Caco-2 (cell line): ENCODE measurements around the gene PDYN. TPM values are rescaled to one million over a fixed set of nuclear protein-coding genes. Genes with fewer than 3 reads are reported as not detected.
"Not testable (repeated sequence)": the region's sequence is repeated elsewhere in the genome, so short reads cannot be mapped to it uniquely, and the experiment has no call there.

Source experiments
- BruUV-seq: library from RNA; stranded (reverse); fragments of 400-500 nt; replicated peaks from 2 replicates; lab custom pipeline; 2021; lab: Mats Ljungman, UMichigan
- CTCF ChIA-PET: fragments of 300-600 bp; sonication (Branson Sonifier 250); formaldehyde crosslinking; loops from one replicate; lab custom pipeline; 2022; ENCODE audit warnings: antibody characterized with exemption; lab: Charles Lee
- POLR2A ChIA-PET: fragments of 300-600 bp; sonication (Branson Sonifier 250); formaldehyde crosslinking; loops from one replicate; lab custom pipeline; 2022; ENCODE audit warnings: antibody characterized with exemption; lab: Charles Lee
- DNase-seq, 2 experiments: peaks; one replicate each; pipeline versions ENCODE4 v3.0.0 to v3.0.0-alpha.2; 2020 to 2022
- H3K27me3 ChIP-seq: replicated peaks from 2 replicates; pipeline ENCODE4 v1.6.0; 2011; ENCODE audit warnings: low read length; ENCODE audit not compliant: control insufficient read depth, insufficient read depth
- H3K36me3 ChIP-seq: 2 replicates; pipeline ENCODE4 v1.5.1; 2011; ENCODE audit warnings: low read length; ENCODE audit not compliant: control insufficient read depth, insufficient read depth
- H3K4me1 ChIP-seq: fragments of 250-450 bp; sonication (Bioruptor Pico); 2 replicates; pipeline ENCODE4 v1.5.1; 2020; ENCODE audit warnings: mild to moderate bottlenecking
- H3K4me3 ChIP-seq: 2 replicates; pipeline ENCODE4 v1.5.1; 2011; ENCODE audit warnings: low read depth, mild to moderate bottlenecking, control low read depth, low read length
- H3K9me3 ChIP-seq: fragments of 250-450 bp; sonication (Bioruptor Pico); 2 replicates; pipeline ENCODE4 v1.5.1; 2020; ENCODE audit warnings: mild to moderate bottlenecking, moderate library complexity
- H3K27ac Mint-ChIP-seq: one replicate; pipeline ENCODE4 v1.8.0; 2022; ENCODE audit warnings: mixed read lengths; ENCODE audit not compliant: unreplicated experiment
- H3K27me3 Mint-ChIP-seq: one replicate; pipeline ENCODE4 v1.8.0; 2022; ENCODE audit warnings: mixed read lengths; ENCODE audit not compliant: insufficient read depth, unreplicated experiment
- H3K36me3 Mint-ChIP-seq: one replicate; pipeline ENCODE4 v1.8.0; 2022; ENCODE audit warnings: mild to moderate bottlenecking, mixed read lengths; ENCODE audit not compliant: insufficient read depth, unreplicated experiment
- H3K4me1 Mint-ChIP-seq: one replicate; pipeline ENCODE4 v1.8.0; 2022; ENCODE audit warnings: low read depth, mixed read lengths; ENCODE audit not compliant: unreplicated experiment
- H3K4me3 Mint-ChIP-seq: one replicate; pipeline ENCODE4 v1.8.0; 2022; ENCODE audit warnings: mild to moderate bottlenecking, moderate library complexity, mixed read lengths; ENCODE audit not compliant: unreplicated experiment
- H3K9me3 Mint-ChIP-seq: one replicate; pipeline ENCODE4 v1.8.0; 2022; ENCODE audit warnings: mixed read lengths; ENCODE audit not compliant: unreplicated experiment
- intact Hi-C: fragments of 100-400 bp; cut with micrococcal nuclease; formaldehyde crosslinking; loops from one replicate; pipeline ENCODE4 v1.10.0; 2022; ENCODE audit not compliant: unreplicated experiment
- total RNA-seq: library from RNA; stranded (reverse); gene quantifications from 2 replicates; pipeline ENCODE4 v1.2.3, GENCODE V29; 2022
- TF ChIP-seq, protein P1 (sequence below), 2 experiments: fragments of 200-600 bp in 1 of 2; IDR thresholded peaks; 1 replicate in 1 of 2; 2 replicates in 1 of 2; pipeline versions ENCODE4 v1.5.1 to v1.8.0; 2011 to 2022; ENCODE audit warnings: antibody characterized with exemption in 1 of 2, control low read depth in 1 of 2, inconsistent platforms in 1 of 2, low read depth in 1 of 2, low read length in 1 of 2, mild to moderate bottlenecking in 1 of 2, moderate library complexity in 1 of 2; ENCODE audit not compliant: insufficient read depth in 1 of 2, severe bottlenecking in 1 of 2, unreplicated experiment in 1 of 2

PDYN gene
- total RNA-seq, 1 experiment from 2014 or later, result not detected

DNA sequence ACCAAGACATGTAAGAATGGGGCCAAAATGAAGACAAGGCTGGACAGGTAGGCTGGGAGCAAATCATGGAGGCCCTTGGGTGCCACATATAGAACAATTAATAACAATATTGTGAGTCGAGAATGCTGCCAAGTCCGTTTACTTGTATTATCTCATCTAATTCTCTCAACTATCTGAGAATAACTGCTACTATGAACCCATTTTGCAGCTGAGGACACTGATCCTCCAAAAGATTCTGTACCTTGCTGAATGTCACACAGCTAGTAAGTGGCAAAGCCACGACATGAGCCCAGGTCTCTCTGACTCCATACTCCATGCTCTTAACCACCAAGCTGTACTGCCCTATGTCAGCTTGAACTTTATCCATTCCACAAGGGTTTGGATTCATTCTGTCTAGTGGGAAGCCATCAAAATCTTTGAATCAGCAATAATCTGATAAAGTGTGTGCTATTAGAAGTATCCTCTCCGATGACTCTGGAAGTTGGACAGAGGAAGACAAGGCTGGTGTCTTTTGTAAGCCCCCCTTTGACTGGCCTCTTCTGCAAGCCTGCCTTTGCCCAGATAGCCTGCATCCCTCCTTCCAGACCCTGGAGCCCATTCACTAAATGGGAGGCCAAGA is 43.5 kb upstream of the PDYN start:
- H3K27ac Mint-ChIP-seq, result no peak overlapping the region
- Histone ChIP-seq H3K4me1 (no peaks in the 10 kb centered on the region), H3K4me3 (no peak overlapping the region), H3K36me3 (no peaks in the 10 kb centered on the region), H3K9me3 (no peaks in the 10 kb centered on the region), H3K27me3 (no peaks in the 10 kb centered on the region; the same call in 1 of the 2 replicates)
- DNase-seq, result no peak
- TF ChIP-seq, protein P1, sequence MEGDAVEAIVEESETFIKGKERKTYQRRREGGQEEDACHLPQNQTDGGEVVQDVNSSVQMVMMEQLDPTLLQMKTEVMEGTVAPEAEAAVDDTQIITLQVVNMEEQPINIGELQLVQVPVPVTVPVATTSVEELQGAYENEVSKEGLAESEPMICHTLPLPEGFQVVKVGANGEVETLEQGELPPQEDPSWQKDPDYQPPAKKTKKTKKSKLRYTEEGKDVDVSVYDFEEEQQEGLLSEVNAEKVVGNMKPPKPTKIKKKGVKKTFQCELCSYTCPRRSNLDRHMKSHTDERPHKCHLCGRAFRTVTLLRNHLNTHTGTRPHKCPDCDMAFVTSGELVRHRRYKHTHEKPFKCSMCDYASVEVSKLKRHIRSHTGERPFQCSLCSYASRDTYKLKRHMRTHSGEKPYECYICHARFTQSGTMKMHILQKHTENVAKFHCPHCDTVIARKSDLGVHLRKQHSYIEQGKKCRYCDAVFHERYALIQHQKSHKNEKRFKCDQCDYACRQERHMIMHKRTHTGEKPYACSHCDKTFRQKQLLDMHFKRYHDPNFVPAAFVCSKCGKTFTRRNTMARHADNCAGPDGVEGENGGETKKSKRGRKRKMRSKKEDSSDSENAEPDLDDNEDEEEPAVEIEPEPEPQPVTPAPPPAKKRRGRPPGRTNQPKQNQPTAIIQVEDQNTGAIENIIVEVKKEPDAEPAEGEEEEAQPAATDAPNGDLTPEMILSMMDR (IDR thresholded peaks at IDR 0.05; ENCODE audit: insufficient read depth in 1 of 2, low read depth in 1 of 2, low read length in 1 of 2, severe bottlenecking in 1 of 2, unreplicated experiment in 1 of 2), result no peak
- H3K4me1 Mint-ChIP-seq, result no peaks in the 10 kb centered on the region
- H3K27me3 Mint-ChIP-seq, result peaks cover 22% of the 10 kb centered on the region
- intact Hi-C loops, result no loop called here
- BruUV-seq, result no TSS peak
- no peak overlapping the region for H3K4me3 Mint-ChIP-seq
- CTCF ChIA-PET, result interaction anchor here (1.1 kb wide), 1 partner anchor 29 kb away, joined by 3 read pairs; no protein-coding TSS in a partner anchor
- POLR2A ChIA-PET, result no interaction called here
- H3K36me3 Mint-ChIP-seq, result no peaks in the 10 kb centered on the region
- H3K9me3 Mint-ChIP-seq, result no peaks in the 10 kb centered on the region

DNA sequence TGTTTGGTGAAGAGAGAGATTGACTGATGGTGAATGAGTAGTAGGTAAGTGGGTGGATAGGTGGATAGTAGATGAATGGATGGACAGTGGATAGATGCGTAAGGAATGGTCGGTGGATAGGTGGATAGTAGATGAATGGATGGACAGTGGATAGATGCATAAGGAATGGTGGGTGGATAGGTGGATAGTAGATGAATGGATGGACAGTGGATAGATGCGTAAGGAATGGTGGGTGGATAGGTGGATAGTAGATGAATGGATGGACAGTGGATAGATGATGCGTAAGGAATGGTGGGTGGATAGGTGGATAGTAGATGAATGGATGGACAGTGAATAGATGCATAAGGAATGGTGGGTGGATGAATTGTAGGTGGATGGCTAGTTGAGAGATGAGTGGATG is 42.5 kb upstream of the PDYN start:
- H3K9me3 Mint-ChIP-seq, DNase-seq, H3K4me3 ChIP-seq, H3K4me1 Mint-ChIP-seq, intact Hi-C loops, H3K36me3 ChIP-seq, H3K4me3 Mint-ChIP-seq, H3K4me1 ChIP-seq, CTCF ChIA-PET, H3K36me3 Mint-ChIP-seq, POLR2A ChIA-PET, BruUV-seq, H3K27me3 ChIP-seq, H3K27ac Mint-ChIP-seq, H3K9me3 ChIP-seq: not testable (repeated sequence)
- H3K27me3 Mint-ChIP-seq, result peaks cover 18% of the 10 kb centered on the region

DNA sequence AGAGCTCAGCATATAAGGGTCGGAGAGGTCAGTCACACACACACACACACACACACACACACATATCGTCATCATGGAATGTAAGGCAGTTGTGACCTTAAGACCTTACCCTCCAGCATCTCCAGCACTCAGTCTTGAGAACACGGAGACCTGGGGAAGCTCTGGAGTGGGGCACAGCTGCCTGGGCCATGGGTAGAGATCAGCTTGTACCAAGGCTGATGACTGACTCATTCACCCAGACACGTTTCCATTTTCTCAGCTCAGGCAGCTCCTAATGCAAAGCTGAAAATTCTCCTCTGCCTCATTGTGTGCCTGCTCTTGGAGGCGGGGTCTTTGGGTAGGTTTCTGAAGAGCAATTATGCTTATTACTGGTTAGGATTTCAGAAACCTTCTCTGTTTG is 38.3 kb upstream of the PDYN start:
- Histone ChIP-seq H3K36me3 (no peaks in the 10 kb centered on the region), H3K9me3 (no peaks in the 10 kb centered on the region), H3K4me3 (no peak overlapping the region), H3K27me3 (no peaks in the 10 kb centered on the region; the same call in 1 of the 2 replicates), H3K4me1 (no peaks in the 10 kb centered on the region)
- CTCF ChIA-PET, result no interaction called here
- Mint-ChIP-seq H3K9me3 (no peaks in the 10 kb centered on the region), H3K36me3 (no peaks in the 10 kb centered on the region), H3K27ac (no peak overlapping the region), H3K4me3 (no peak overlapping the region), H3K4me1 (no peaks in the 10 kb centered on the region), H3K27me3 (peaks cover 10% of the 10 kb centered on the region)
- TF ChIP-seq, protein P1 (IDR thresholded peaks at IDR 0.05; ENCODE audit: insufficient read depth in 1 of 2, low read depth in 1 of 2, low read length in 1 of 2, severe bottlenecking in 1 of 2, unreplicated experiment in 1 of 2), result no peak
- POLR2A ChIA-PET, result interaction anchor here (0.6 kb wide), 1 partner anchor 26 kb away, joined by 3 read pairs; no protein-coding TSS in a partner anchor
- intact Hi-C loops, result no loop called here
- DNase-seq, result no peak
- no TSS peak for BruUV-seq
